Panc1 (cell line): ENCODE data around the gene SLC9B2.

Experiments used
- POLR2AphosphoS5 ChIP-seq: IDR thresholded peaks from 2 replicates; pipeline ENCODE4 v1.6.1; 2012; ENCODE audit warnings: mild to moderate bottlenecking, low read depth, low read length, moderate library complexity
- SIN3A ChIP-seq: IDR thresholded peaks from 2 replicates; pipeline ENCODE4 v1.6.1; 2012; ENCODE audit warnings: low read depth, mild to moderate bottlenecking, low read length, moderate library complexity, borderline replicate concordance; ENCODE audit not compliant: insufficient read depth
- TCF7L2 ChIP-seq: IDR thresholded peaks from 2 replicates; pipeline ENCODE4 v1.6.1; 2011; ENCODE audit warnings: mild to moderate bottlenecking, low read depth, low read length, inconsistent platforms
- TF ChIP-seq, protein P1 (sequence below): fragments of 450-650 bp; IDR thresholded peaks from 2 replicates; pipeline ENCODE4 v1.5.1; 2017; ENCODE audit warnings: mild to moderate bottlenecking
- TF ChIP-seq, protein P2 (sequence below), 2 experiments: IDR thresholded peaks; 2 replicates each; pipeline ENCODE4 v1.6.1; 2011 to 2012; ENCODE audit warnings: low read depth in 2 of 2, control low read depth in 1 of 2, low read length in 1 of 2, mild to moderate bottlenecking in 1 of 2, moderate library complexity in 1 of 2; ENCODE audit not compliant: insufficient read depth in 1 of 2

DNA sequence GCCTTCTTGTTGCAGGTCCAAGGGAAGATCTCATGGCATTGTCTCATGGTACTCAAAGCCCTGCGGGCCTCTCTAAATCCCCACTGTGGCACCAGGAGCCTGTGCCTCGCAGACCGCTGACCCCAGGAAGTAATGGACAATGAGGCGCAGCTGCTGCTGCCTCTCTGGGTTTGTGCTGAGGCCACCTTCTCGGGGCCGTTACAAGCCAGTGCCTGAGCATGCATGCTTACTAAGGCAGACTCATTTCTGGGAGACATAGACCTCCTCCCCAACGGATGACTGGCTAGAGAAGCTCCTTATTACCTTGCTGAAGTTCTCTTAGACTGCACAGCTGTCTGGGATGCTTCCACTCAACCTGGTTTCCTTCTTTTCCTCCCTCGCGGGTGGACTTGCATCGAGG lies 21.8 kb upstream of the SLC9B2 start:
- TF ChIP-seq, protein P1, sequence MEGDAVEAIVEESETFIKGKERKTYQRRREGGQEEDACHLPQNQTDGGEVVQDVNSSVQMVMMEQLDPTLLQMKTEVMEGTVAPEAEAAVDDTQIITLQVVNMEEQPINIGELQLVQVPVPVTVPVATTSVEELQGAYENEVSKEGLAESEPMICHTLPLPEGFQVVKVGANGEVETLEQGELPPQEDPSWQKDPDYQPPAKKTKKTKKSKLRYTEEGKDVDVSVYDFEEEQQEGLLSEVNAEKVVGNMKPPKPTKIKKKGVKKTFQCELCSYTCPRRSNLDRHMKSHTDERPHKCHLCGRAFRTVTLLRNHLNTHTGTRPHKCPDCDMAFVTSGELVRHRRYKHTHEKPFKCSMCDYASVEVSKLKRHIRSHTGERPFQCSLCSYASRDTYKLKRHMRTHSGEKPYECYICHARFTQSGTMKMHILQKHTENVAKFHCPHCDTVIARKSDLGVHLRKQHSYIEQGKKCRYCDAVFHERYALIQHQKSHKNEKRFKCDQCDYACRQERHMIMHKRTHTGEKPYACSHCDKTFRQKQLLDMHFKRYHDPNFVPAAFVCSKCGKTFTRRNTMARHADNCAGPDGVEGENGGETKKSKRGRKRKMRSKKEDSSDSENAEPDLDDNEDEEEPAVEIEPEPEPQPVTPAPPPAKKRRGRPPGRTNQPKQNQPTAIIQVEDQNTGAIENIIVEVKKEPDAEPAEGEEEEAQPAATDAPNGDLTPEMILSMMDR = no peak
- TF ChIP-seq POLR2AphosphoS5 (no peak), TCF7L2 (no peak), SIN3A (no peak)
- TF ChIP-seq, protein P2, sequence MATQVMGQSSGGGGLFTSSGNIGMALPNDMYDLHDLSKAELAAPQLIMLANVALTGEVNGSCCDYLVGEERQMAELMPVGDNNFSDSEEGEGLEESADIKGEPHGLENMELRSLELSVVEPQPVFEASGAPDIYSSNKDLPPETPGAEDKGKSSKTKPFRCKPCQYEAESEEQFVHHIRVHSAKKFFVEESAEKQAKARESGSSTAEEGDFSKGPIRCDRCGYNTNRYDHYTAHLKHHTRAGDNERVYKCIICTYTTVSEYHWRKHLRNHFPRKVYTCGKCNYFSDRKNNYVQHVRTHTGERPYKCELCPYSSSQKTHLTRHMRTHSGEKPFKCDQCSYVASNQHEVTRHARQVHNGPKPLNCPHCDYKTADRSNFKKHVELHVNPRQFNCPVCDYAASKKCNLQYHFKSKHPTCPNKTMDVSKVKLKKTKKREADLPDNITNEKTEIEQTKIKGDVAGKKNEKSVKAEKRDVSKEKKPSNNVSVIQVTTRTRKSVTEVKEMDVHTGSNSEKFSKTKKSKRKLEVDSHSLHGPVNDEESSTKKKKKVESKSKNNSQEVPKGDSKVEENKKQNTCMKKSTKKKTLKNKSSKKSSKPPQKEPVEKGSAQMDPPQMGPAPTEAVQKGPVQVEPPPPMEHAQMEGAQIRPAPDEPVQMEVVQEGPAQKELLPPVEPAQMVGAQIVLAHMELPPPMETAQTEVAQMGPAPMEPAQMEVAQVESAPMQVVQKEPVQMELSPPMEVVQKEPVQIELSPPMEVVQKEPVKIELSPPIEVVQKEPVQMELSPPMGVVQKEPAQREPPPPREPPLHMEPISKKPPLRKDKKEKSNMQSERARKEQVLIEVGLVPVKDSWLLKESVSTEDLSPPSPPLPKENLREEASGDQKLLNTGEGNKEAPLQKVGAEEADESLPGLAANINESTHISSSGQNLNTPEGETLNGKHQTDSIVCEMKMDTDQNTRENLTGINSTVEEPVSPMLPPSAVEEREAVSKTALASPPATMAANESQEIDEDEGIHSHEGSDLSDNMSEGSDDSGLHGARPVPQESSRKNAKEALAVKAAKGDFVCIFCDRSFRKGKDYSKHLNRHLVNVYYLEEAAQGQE (IDR thresholded peaks at IDR 0.05; ENCODE audit: insufficient read depth in 1 of 2, low read depth in 2 of 2, low read length in 1 of 2) = no peak
